IPS-18a (cell line): Measurements from ENCODE around the gene PAX1.

ENCODE experiments used
- H3K27ac ChIP-seq: one replicate; pipeline ENCODE4 v1.5.1; 2013; ENCODE audit warnings: low read length
- H3K27me3 ChIP-seq: one replicate; pipeline ENCODE4 v1.6.1; 2013; ENCODE audit warnings: mild to moderate bottlenecking, low read length; ENCODE audit not compliant: control insufficient read depth, insufficient read depth
- H3K36me3 ChIP-seq: one replicate; pipeline ENCODE4 v1.6.1; 2013; ENCODE audit warnings: low read depth, low read length; ENCODE audit not compliant: control insufficient read depth
- H3K4me1 ChIP-seq: one replicate; pipeline ENCODE4 v1.6.1; 2013; ENCODE audit warnings: low read depth, low read length; ENCODE audit not compliant: control insufficient read depth
- H3K4me3 ChIP-seq: one replicate; pipeline ENCODE4 v1.5.1; 2013; ENCODE audit warnings: low read length
- H3K9ac ChIP-seq: one replicate; pipeline ENCODE4 v1.6.1; 2013; ENCODE audit warnings: mild to moderate bottlenecking, low read length, moderate library complexity
- H3K9me3 ChIP-seq: one replicate; pipeline ENCODE4 v1.6.1; 2013; ENCODE audit warnings: low read depth, low read length; ENCODE audit not compliant: control insufficient read depth

The PAX1 gene

GRCh38 chr20:21767739-21768223 lies 62.3 kb downstream of the PAX1 start:
- H3K4me3 ChIP-seq = peak overlapping the region; percentile 52
- no peaks in the 10 kb centered on the region for H3K9me3 ChIP-seq
- peaks cover 18% of the 10 kb centered on the region for H3K27me3 ChIP-seq
- H3K36me3 ChIP-seq = no peaks in the 10 kb centered on the region
- H3K9ac ChIP-seq = no peak overlapping the region
- H3K4me1 ChIP-seq = peaks cover 5% of the 10 kb centered on the region
- H3K27ac ChIP-seq = no peak overlapping the region
